HCT116 (cell line): ENCODE results near the gene MARCKS. TPM values are rescaled to one million over a fixed set of nuclear protein-coding genes. Genes with fewer than 3 reads are reported as not detected.

Experiments used
- ATAC-seq: fragments of 200-7000 bp; cut with Tn5 transposase; 2 replicates; pipeline ENCODE4 v1.9.1; 2020; ENCODE audit warnings: mild to moderate bottlenecking, moderate library complexity
- BruUV-seq: library from RNA; stranded (reverse); fragments of 400-500 nt; replicated peaks from 2 replicates; lab custom pipeline; 2021; lab: Mats Ljungman, UMichigan
- CTCF ChIA-PET: fragments of 300-600 bp; sonication (Branson Sonifier 250); formaldehyde crosslinking; loops from one replicate; lab custom pipeline; 2021; ENCODE audit warnings: antibody characterized with exemption; lab: Charles Lee
- POLR2A ChIA-PET: fragments of 300-600, 350-600 bp; sonication (Branson Sonifier 250); formaldehyde crosslinking; loops from one replicate; lab custom pipeline; 2021; ENCODE audit warnings: antibody characterized with exemption; lab: Charles Lee
- RAD21 ChIA-PET, 2 experiments: fragments of 300-600 bp; sonication (Branson Sonifier 250); formaldehyde crosslinking; loops; one replicate each; lab custom pipeline; 2023; ENCODE audit warnings: low total read pairs in 2 of 2; ENCODE audit not compliant: uncharacterized antibody in 2 of 2, unreplicated experiment in 2 of 2, low non-redundant PET in 1 of 2; lab: Charles Lee
- DNase-seq: peaks from one replicate; pipeline ENCODE4 v3.0.0-alpha.2; 2010; ENCODE audit warnings: low read depth, low spot score
- H2AFZ ChIP-seq: fragments of 200-600 bp; shearing (Covaris generic), sonication (generic); 2 replicates; pipeline ENCODE4 v1.6.1; 2017; ENCODE audit warnings: low read depth, mixed run types, mixed read lengths, antibody characterized with exemption, low read length; ENCODE audit not compliant: poor library complexity, severe bottlenecking
- H3K27ac ChIP-seq: 2 replicates; pipeline ENCODE4 v1.5.1; 2012; ENCODE audit warnings: low read depth, low read length
- H3K27me3 ChIP-seq: fragments of 200-600 bp; sonication (generic); 2 replicates; pipeline ENCODE4 v1.6.1; 2016; ENCODE audit warnings: mixed run types, low read length, mixed read lengths; ENCODE audit not compliant: insufficient read depth
- H3K36me3 ChIP-seq, 2 experiments: fragments of 200-500 bp in 1 of 2; fragments of 200-600 bp in 1 of 2; sonication (Bioruptor generic) in 1 of 2; sonication (generic) in 1 of 2; 2 replicates each; pipeline versions ENCODE4 v1.5.1 to v1.6.1; 2014 to 2016; ENCODE audit warnings: low read length in 2 of 2, inconsistent platforms in 1 of 2, mixed read lengths in 1 of 2, mixed run types in 1 of 2; ENCODE audit not compliant: insufficient read depth in 2 of 2, control insufficient read depth in 1 of 2
- H3K4me1 ChIP-seq, 2 experiments: fragments of 200-600 bp in 1 of 2; sonication (generic) in 1 of 2; 2 replicates each; pipeline versions ENCODE4 v1.5.1 to v1.6.1; 2012 to 2017; ENCODE audit warnings: low read length in 2 of 2, inconsistent platforms in 1 of 2, mild to moderate bottlenecking in 1 of 2, mixed read lengths in 1 of 2, mixed run types in 1 of 2, moderate library complexity in 1 of 2; ENCODE audit not compliant: insufficient read depth in 2 of 2, control insufficient read depth in 1 of 2
- H3K4me2 ChIP-seq: fragments of 200-600 bp; sonication (generic); 2 replicates; pipeline ENCODE4 v1.6.1; 2017; ENCODE audit warnings: mixed run types, low read length, mixed read lengths
- H3K4me3 ChIP-seq, 2 experiments: fragments of 200-600 bp in 1 of 2; sonication (generic) in 1 of 2; replicated peaks in 1 of 2; 2 replicates each; pipeline ENCODE4 v1.5.1; 2011 to 2016; ENCODE audit warnings: low read length in 2 of 2, control low read depth in 1 of 2, low read depth in 1 of 2, mild to moderate bottlenecking in 1 of 2, mixed read lengths in 1 of 2, mixed run types in 1 of 2
- H3K79me2 ChIP-seq: fragments of 200-600 bp; sonication (generic); 2 replicates; pipeline ENCODE4 v1.6.1; 2017; ENCODE audit warnings: mild to moderate bottlenecking, mixed run types, low read length, moderate library complexity, mixed read lengths; ENCODE audit not compliant: insufficient read depth
- H3K9ac ChIP-seq: fragments of 200-600 bp; sonication (generic); 2 replicates; pipeline ENCODE4 v1.6.1; 2016; ENCODE audit warnings: low read length, mixed read lengths
- H3K9me2 ChIP-seq: fragments of 200-600 bp; sonication (generic), shearing (Covaris generic); 2 replicates; pipeline ENCODE4 v1.6.1; 2017; ENCODE audit warnings: mixed run types, mild to moderate bottlenecking, moderate library complexity; ENCODE audit not compliant: insufficient read depth
- H3K9me3 ChIP-seq, 2 experiments: fragments of 200-500 bp in 1 of 2; fragments of 200-600 bp in 1 of 2; sonication (Bioruptor generic) in 1 of 2; sonication (generic) in 1 of 2; 2 replicates each; pipeline ENCODE4 v1.6.1; 2014 to 2017; ENCODE audit warnings: low read length in 2 of 2, mixed read lengths in 2 of 2, inconsistent platforms in 1 of 2, low read depth in 1 of 2, mild to moderate bottlenecking in 1 of 2, mixed run types in 1 of 2, moderate library complexity in 1 of 2; ENCODE audit not compliant: control insufficient read depth in 1 of 2, insufficient read depth in 1 of 2
- H4K20me1 ChIP-seq: fragments of 200-600 bp; sonication (generic), shearing (Covaris generic); 2 replicates; pipeline ENCODE4 v1.6.1; 2017; ENCODE audit warnings: mixed run types, mild to moderate bottlenecking, moderate library complexity; ENCODE audit not compliant: insufficient read depth
- EGR1 ChIP-seq: IDR thresholded peaks from 2 replicates; pipeline ENCODE4 v1.6.1; 2012; ENCODE audit warnings: low read depth
- JUND ChIP-seq: IDR thresholded peaks from 2 replicates; pipeline ENCODE4 v1.6.1; 2012
- MAX ChIP-seq: IDR thresholded peaks from 2 replicates; pipeline ENCODE4 v1.6.1; 2012
- SRF ChIP-seq: IDR thresholded peaks from 2 replicates; pipeline ENCODE4 v1.6.1; 2012; ENCODE audit warnings: low read depth
- intact Hi-C: fragments of 100-400 bp; cut with micrococcal nuclease; formaldehyde crosslinking; loops from 2 replicates; pipeline ENCODE4 v1.10.0; 2022
- total RNA-seq: library from RNA; stranded (reverse); gene quantifications from one replicate; pipeline ENCODE4 v1.2.1, GENCODE V29; 2021; ENCODE audit not compliant: unreplicated experiment

Gene MARCKS
- total RNA-seq, 1 experiment from 2014 or later: 25.7 TPM

GRCh38 chr6:113873043-113873667 is 16.0 kb downstream of the MARCKS start:
- Histone ChIP-seq H3K79me2 (no peaks in the 10 kb centered on the region), H3K9ac (no peak overlapping the region), H4K20me1 (no peaks in the 10 kb centered on the region), H3K9me3 (no peaks in the 10 kb centered on the region), H3K4me1 (peaks cover 0 to 7% of the 10 kb centered on the region in 2 experiments; a peak in 3 of 4 replicates), H3K4me3 (no peak overlapping the region), H3K27me3 (no peaks in the 10 kb centered on the region), H3K9me2 (no peaks in the 10 kb centered on the region), H2AFZ (no peak overlapping the region), H3K36me3 (no peaks in the 10 kb centered on the region), H3K4me2 (no peak overlapping the region), H3K27ac (no peak overlapping the region)
- RAD21 ChIA-PET: no interaction called here
- ATAC-seq: no peak
- POLR2A ChIA-PET: no interaction called here
- TF ChIP-seq SRF (no peak), JUND (no peak)
- DNase-seq: no peak
- CTCF ChIA-PET: no interaction called here
- intact Hi-C loops: no loop called here
- BruUV-seq: no TSS peak

- Histone ChIP-seq H3K9me3 (no peaks in the 10 kb centered on the region), H3K27me3 (no peaks in the 10 kb centered on the region), H3K4me2 (peak overlapping the region; percentile 3; the same call in 1 of the 2 replicates), H3K79me2 (no peaks in the 10 kb centered on the region), H3K27ac (no peak overlapping the region), H4K20me1 (no peaks in the 10 kb centered on the region), H3K4me1 (peaks cover 0 to 7% of the 10 kb centered on the region in 2 experiments; a peak in 3 of 4 replicates), H3K36me3 (no peaks in the 10 kb centered on the region), H2AFZ (peak overlapping the region; percentile 43), H3K4me3 (no peak overlapping the region), H3K9ac (no peak overlapping the region), H3K9me2 (no peaks in the 10 kb centered on the region)
- ChIA-PET RAD21 (no interaction called here), POLR2A (no interaction called here), CTCF (interaction anchor here (1.6 to 1.7 kb wide), 2 partner anchors 17 to 569 kb away, joined by 4 to 5 read pairs; no protein-coding TSS in a partner anchor)
- no TSS peak for BruUV-seq
- intact Hi-C loops: loop anchor here (5.0 kb wide), 1 partner anchor 463 kb away; no protein-coding TSS in a partner anchor
- no peak for DNase-seq
- TF ChIP-seq JUND: no peak
- no peak for TF ChIP-seq EGR1
- TF ChIP-seq MAX: no peak
- ATAC-seq: no peak
These were observed 18.3 kb downstream of the MARCKS start for GRCh38 chr6:113875470-113875869.
